ENCODE results near the gene PTPRD.

PTPRD gene

DNA sequence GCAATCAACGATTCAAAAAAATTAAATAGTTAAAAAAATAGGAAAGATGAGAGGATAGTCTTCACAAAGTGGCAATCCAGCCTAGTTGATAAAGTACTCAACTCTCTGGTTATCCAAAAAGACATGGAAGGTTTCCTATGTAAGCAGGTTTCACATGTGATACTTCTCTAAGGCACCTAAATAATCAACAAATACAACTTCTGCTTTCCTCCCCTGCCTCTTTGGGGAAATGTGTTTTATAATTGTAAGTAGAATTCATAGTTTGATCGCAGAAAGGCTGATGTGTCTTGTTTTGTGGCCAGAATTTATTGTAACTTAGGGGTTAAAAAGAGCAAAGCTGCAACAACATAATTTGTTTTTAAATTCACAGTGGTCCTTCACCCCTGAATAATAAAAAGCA is 1957.7 kb downstream of the PTPRD start:
- no peaks in the 10 kb centered on the region for H3K9me3 ChIP-seq (ENCODE audit: control insufficient read depth, insufficient read depth, low read length)
- H3K27me3 ChIP-seq (ENCODE audit: control insufficient read depth, insufficient read depth, low read length), result no peaks in the 10 kb centered on the region
- H3K4me3 ChIP-seq (ENCODE audit: low read depth, low read length), result no peak overlapping the region
- no peak overlapping the region for H3K9ac ChIP-seq (ENCODE audit: low read depth, low read length)
- no peaks in the 10 kb centered on the region for H3K4me1 ChIP-seq (ENCODE audit: control insufficient read depth, insufficient read depth, low read length)
- no peaks in the 10 kb centered on the region for H3K36me3 ChIP-seq (ENCODE audit: control insufficient read depth, insufficient read depth, low read length)

DNA sequence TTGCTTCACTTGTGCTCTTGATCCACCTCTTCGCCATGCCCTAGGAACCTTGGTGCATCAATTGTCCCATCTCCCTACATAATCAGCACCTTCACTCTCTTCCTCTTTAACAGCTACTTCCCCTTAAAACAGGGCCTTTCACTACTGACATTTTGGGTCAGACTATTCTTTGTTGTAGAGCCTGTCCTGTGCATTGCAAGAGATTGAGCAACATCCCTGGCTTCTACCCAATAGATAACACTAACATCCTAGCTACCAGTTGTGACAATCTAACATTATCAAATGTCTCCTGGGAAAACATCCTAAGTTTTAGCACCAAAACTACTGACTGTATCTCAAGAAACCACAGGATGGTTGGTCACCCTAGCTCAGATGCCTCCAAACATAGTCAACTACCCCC is 1958.9 kb downstream of the PTPRD start:
- Histone ChIP-seq H3K9me3 (ENCODE audit: control insufficient read depth, insufficient read depth, low read length) (no peaks in the 10 kb centered on the region), H3K4me1 (ENCODE audit: control insufficient read depth, insufficient read depth, low read length) (no peaks in the 10 kb centered on the region), H3K4me3 (ENCODE audit: low read depth, low read length) (no peak overlapping the region), H3K27me3 (ENCODE audit: control insufficient read depth, insufficient read depth, low read length) (no peaks in the 10 kb centered on the region), H3K36me3 (ENCODE audit: control insufficient read depth, insufficient read depth, low read length) (no peaks in the 10 kb centered on the region), H3K9ac (ENCODE audit: low read depth, low read length) (no peak overlapping the region)

DNA sequence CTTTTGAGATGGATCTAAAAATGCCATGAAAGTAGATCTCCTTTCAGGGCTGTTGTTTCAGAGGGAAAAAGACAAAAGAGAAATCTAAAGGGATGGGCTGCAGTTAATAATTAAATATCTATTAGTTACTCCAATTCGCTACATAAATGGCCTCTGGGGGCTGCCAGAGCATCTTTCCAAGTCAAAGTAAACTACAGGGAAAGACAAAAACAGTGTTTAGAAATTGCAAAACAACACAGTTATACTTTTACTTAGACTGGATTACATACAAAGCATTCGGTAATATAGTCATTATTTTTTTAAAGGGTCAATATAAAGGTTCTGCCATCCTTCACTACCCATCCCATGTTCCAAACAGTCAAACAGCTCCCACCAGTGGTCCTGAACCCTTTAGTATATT is 1959.7 kb downstream of the PTPRD start:
- Histone ChIP-seq H3K27me3 (ENCODE audit: control insufficient read depth, insufficient read depth, low read length) (no peaks in the 10 kb centered on the region), H3K9me3 (ENCODE audit: control insufficient read depth, insufficient read depth, low read length) (no peaks in the 10 kb centered on the region), H3K9ac (ENCODE audit: low read depth, low read length) (no peak overlapping the region), H3K4me3 (ENCODE audit: low read depth, low read length) (no peak overlapping the region), H3K4me1 (ENCODE audit: control insufficient read depth, insufficient read depth, low read length) (no peaks in the 10 kb centered on the region), H3K36me3 (ENCODE audit: control insufficient read depth, insufficient read depth, low read length) (no peaks in the 10 kb centered on the region)

DNA sequence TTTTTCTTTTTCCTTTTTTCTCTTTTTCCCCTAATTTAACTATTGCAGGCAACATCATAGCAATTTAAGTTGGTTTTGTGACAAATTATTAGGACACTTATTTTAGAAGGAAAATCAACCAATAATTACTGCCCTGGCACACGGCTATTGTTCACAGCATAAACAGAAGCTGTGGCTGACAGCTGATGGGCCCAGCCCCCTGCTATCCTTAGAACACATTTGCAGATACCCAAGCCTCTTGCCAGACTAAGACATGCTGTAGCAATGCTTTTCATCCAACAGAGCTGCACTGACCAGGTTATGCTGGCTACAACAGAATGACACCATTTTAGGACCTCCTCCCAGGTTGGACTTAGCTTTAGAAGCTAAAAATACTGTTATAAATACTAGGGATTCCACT is 1960.5 kb downstream of the PTPRD start:
- no peak overlapping the region for H3K9ac ChIP-seq (ENCODE audit: low read depth, low read length)
- no peak overlapping the region for H3K4me3 ChIP-seq (ENCODE audit: low read depth, low read length)
- no peaks in the 10 kb centered on the region for H3K27me3 ChIP-seq (ENCODE audit: control insufficient read depth, insufficient read depth, low read length)
- H3K9me3 ChIP-seq (ENCODE audit: control insufficient read depth, insufficient read depth, low read length), result no peaks in the 10 kb centered on the region
- no peaks in the 10 kb centered on the region for H3K4me1 ChIP-seq (ENCODE audit: control insufficient read depth, insufficient read depth, low read length)
- no peaks in the 10 kb centered on the region for H3K36me3 ChIP-seq (ENCODE audit: control insufficient read depth, insufficient read depth, low read length)

DNA sequence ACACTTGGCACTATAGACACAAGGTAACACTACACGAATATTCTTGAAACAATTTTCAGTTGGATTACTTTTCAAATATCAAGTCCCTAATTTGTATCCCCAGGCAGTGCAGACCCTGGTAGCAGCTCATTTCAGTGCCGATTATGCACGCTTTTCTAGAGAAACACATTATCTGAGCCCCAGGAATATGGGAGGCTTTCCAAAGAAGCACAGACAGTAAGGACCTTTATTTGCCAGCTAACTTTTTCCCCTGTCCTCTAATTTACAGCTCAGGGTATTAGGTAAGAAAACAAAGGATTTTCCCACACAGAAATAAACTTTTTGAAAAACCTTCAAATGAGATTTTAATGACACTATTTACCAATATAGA is 1961.0 kb downstream of the PTPRD start:
- no peak overlapping the region for H3K4me3 ChIP-seq (ENCODE audit: low read depth, low read length)
- H3K9me3 ChIP-seq (ENCODE audit: control insufficient read depth, insufficient read depth, low read length), result no peaks in the 10 kb centered on the region
- H3K36me3 ChIP-seq (ENCODE audit: control insufficient read depth, insufficient read depth, low read length), result no peaks in the 10 kb centered on the region
- no peaks in the 10 kb centered on the region for H3K4me1 ChIP-seq (ENCODE audit: control insufficient read depth, insufficient read depth, low read length)
- no peaks in the 10 kb centered on the region for H3K27me3 ChIP-seq (ENCODE audit: control insufficient read depth, insufficient read depth, low read length)
- H3K9ac ChIP-seq (ENCODE audit: low read depth, low read length), result no peak overlapping the region

DNA sequence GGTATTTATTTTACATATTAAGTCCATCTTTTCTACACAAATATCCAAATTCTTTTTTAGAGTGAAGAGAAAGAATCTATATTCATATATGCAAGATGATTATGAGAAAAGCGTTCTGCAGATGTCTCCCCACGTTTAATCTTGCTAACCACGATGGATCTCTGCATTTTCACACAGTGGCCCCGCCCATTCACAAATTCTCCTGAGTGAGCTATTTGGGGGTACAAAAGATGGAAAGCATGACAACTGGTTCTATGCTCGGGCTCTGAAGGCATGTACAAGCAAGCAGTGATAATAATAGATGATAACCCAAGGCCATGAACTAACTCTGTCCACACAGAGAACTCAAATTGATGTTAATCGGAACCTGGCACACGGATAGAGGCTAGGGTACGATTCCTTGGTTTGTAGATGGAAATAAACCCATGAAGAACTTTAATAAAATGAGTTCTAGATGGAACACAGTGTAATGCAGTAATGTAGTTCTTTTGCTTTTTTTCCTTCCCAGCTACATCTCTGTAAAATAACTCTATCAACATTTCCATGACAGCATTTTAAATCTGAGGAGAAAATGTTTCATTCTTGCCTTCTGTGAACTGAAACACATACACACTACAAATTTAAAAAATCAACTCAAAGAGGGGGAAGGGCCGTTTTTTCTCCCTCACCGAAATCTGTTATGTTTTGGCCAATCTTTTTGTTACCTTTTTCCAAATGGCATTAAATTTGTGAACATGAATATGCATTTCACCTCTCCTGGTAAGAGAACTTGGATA is 1961.5 kb downstream of the PTPRD start:
- Histone ChIP-seq H3K36me3 (ENCODE audit: control insufficient read depth, insufficient read depth, low read length) (no peaks in the 10 kb centered on the region), H3K27me3 (ENCODE audit: control insufficient read depth, insufficient read depth, low read length) (no peaks in the 10 kb centered on the region), H3K4me1 (ENCODE audit: control insufficient read depth, insufficient read depth, low read length) (no peaks in the 10 kb centered on the region), H3K4me3 (ENCODE audit: low read depth, low read length) (no peak overlapping the region), H3K9me3 (ENCODE audit: control insufficient read depth, insufficient read depth, low read length) (no peaks in the 10 kb centered on the region), H3K9ac (ENCODE audit: low read depth, low read length) (no peak overlapping the region)

DNA sequence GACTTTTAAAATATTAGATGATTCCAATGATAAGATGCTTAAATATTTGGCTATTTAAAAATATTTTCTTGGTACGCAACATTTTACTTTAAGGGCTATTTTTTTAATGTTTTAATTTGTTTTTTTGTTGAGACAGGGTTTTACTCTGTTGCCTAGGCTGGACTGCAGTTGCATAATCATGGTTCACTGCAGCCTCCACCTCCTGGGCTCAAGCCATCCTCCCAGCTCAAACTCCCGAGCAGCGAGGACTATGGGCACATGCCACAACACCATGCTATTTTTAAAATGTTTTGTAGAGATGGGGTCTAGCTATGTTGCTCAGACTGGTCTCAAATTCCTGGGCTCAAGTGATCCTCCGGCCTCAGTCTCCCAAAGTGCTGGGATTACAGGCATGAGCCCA is 1963.0 kb downstream of the PTPRD start:
- H3K4me3 ChIP-seq (ENCODE audit: low read depth, low read length), result no peak overlapping the region
- no peaks in the 10 kb centered on the region for H3K36me3 ChIP-seq (ENCODE audit: control insufficient read depth, insufficient read depth, low read length)
- H3K27me3 ChIP-seq (ENCODE audit: control insufficient read depth, insufficient read depth, low read length), result no peaks in the 10 kb centered on the region
- H3K9ac ChIP-seq (ENCODE audit: low read depth, low read length), result no peak overlapping the region
- no peaks in the 10 kb centered on the region for H3K9me3 ChIP-seq (ENCODE audit: control insufficient read depth, insufficient read depth, low read length)
- H3K4me1 ChIP-seq (ENCODE audit: control insufficient read depth, insufficient read depth, low read length), result no peaks in the 10 kb centered on the region

DNA sequence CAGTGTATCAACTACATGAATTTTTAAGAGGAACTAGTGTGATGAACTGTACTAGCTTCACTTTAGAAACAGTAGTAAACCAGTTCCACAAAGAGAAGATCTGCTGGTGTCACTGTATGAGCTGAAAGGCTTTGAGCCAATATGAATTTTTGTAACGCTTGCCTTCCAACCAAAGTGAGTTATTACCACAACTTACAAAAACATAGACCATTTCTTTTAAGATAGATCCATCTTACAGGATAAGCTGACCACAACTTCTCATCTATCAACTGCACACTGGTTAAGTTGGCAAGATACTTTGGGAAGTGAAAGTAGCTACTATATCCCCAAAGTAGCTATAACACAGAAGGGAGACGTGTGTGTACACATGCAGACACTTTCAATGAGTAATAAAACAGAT is 1963.6 kb downstream of the PTPRD start:
- Histone ChIP-seq H3K36me3 (ENCODE audit: control insufficient read depth, insufficient read depth, low read length) (no peaks in the 10 kb centered on the region), H3K9ac (ENCODE audit: low read depth, low read length) (no peak overlapping the region), H3K27me3 (ENCODE audit: control insufficient read depth, insufficient read depth, low read length) (no peaks in the 10 kb centered on the region), H3K4me3 (ENCODE audit: low read depth, low read length) (no peak overlapping the region), H3K4me1 (ENCODE audit: control insufficient read depth, insufficient read depth, low read length) (no peaks in the 10 kb centered on the region), H3K9me3 (ENCODE audit: control insufficient read depth, insufficient read depth, low read length) (no peaks in the 10 kb centered on the region)

DNA sequence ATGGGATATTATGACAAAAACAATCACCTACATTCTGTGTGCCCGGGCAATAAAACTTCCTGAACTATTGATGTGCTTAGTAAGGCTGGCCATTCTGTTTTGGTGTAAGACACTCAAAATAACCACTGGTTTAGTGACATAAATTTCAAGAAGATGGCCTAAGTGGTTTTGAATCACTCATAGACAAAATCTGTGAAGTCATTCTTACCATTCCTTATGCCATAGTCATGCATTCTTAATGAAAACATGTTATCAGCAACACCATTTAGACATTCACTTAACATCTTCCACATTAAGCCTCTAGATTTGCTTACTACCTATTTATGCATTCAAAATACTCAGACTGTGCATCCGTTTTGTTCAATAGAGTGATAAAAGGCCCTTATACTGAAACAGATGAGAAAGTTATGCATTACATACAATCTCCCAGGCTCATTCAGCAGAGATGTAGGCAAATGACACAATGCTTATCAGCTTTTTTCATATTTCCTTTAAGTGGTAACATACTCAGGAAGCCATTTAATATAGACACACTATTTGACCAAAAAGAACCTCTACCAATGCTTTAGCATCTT is 1964.4 kb downstream of the PTPRD start:
- Histone ChIP-seq H3K27me3 (ENCODE audit: control insufficient read depth, insufficient read depth, low read length) (no peaks in the 10 kb centered on the region), H3K36me3 (ENCODE audit: control insufficient read depth, insufficient read depth, low read length) (no peaks in the 10 kb centered on the region), H3K4me3 (ENCODE audit: low read depth, low read length) (no peak overlapping the region), H3K9ac (ENCODE audit: low read depth, low read length) (no peak overlapping the region), H3K4me1 (ENCODE audit: control insufficient read depth, insufficient read depth, low read length) (no peaks in the 10 kb centered on the region), H3K9me3 (ENCODE audit: control insufficient read depth, insufficient read depth, low read length) (no peaks in the 10 kb centered on the region)

DNA sequence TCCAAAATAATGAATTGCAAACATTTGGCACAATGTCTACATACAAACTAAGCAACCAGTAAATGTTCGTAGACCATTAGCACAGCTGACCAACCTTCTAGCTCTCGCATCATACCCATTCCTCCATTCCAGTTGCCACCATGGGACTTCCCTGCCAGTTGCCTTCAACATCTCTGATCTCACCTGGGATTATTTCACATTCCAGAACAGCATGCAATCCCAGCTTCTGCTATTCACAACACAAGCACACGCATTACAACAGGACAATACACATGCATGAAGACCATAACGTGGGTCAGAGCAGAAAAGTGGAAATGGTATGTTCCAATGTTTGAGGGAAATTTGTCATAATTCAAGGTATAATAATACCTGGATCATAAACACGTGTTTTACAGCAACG is 1965.0 kb downstream of the PTPRD start:
- Histone ChIP-seq H3K36me3 (ENCODE audit: control insufficient read depth, insufficient read depth, low read length) (no peaks in the 10 kb centered on the region), H3K4me3 (ENCODE audit: low read depth, low read length) (no peak overlapping the region), H3K27me3 (ENCODE audit: control insufficient read depth, insufficient read depth, low read length) (no peaks in the 10 kb centered on the region), H3K4me1 (ENCODE audit: control insufficient read depth, insufficient read depth, low read length) (no peaks in the 10 kb centered on the region), H3K9me3 (ENCODE audit: control insufficient read depth, insufficient read depth, low read length) (no peaks in the 10 kb centered on the region), H3K9ac (ENCODE audit: low read depth, low read length) (no peak overlapping the region)

DNA sequence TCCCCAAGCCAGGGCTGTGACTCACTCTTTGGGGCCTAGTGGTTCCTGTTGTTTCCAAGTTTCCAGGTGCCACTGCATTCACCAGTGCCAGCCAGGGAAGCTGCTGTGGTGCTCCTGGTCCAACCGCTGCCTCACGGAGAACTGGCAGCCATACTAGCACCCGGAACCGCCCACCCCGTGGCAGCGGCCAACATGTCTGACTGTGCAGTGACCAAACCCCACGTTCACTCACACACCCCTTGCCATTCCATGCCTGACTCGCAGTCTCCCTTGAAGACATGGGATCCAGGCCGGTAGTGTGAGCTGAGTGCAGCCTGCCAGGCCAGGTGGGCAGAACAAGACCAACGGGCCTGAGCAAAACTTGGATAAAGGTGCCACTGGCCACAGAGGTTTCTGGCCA is 1968.2 kb downstream of the PTPRD start:
- H3K27me3 ChIP-seq (ENCODE audit: control insufficient read depth, insufficient read depth, low read length), result no peaks in the 10 kb centered on the region
- H3K9me3 ChIP-seq (ENCODE audit: control insufficient read depth, insufficient read depth, low read length), result no peaks in the 10 kb centered on the region
- H3K9ac ChIP-seq (ENCODE audit: low read depth, low read length), result no peak overlapping the region
- H3K36me3 ChIP-seq (ENCODE audit: control insufficient read depth, insufficient read depth, low read length), result no peaks in the 10 kb centered on the region
- no peak overlapping the region for H3K4me3 ChIP-seq (ENCODE audit: low read depth, low read length)
- H3K4me1 ChIP-seq (ENCODE audit: control insufficient read depth, insufficient read depth, low read length), result peaks cover 4% of the 10 kb centered on the region

DNA sequence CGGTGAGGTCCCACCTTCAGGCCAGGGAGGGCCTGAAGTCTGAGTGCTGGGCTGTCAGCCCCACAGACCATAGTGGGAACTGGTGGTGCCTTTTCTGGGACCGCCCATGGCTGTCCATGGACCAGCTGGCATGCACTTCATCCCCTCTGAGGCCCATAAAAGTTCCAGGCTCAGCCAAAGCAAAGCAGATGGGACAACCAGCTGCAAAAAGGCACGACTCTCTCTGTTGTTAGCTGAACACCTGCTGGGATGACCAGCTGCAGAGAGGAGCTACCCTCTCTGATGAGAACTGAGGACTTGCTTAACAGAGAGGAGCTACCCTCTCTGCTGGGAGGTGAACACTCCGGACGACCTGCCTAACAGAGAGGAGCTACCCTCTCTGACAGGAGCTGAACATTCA is 1968.9 kb downstream of the PTPRD start:
- Histone ChIP-seq H3K36me3 (ENCODE audit: control insufficient read depth, insufficient read depth, low read length) (no peaks in the 10 kb centered on the region), H3K9me3 (ENCODE audit: control insufficient read depth, insufficient read depth, low read length) (no peaks in the 10 kb centered on the region), H3K4me1 (ENCODE audit: control insufficient read depth, insufficient read depth, low read length) (peaks cover 4% of the 10 kb centered on the region), H3K27me3 (ENCODE audit: control insufficient read depth, insufficient read depth, low read length) (no peaks in the 10 kb centered on the region), H3K4me3 (ENCODE audit: low read depth, low read length) (no peak overlapping the region), H3K9ac (ENCODE audit: low read depth, low read length) (no peak overlapping the region)
